ENCODE results near the gene PIK3IP1. TPM values are rescaled to one million over a fixed set of nuclear protein-coding genes. Genes with fewer than 3 reads are reported as not detected.

PIK3IP1 gene, protein sequence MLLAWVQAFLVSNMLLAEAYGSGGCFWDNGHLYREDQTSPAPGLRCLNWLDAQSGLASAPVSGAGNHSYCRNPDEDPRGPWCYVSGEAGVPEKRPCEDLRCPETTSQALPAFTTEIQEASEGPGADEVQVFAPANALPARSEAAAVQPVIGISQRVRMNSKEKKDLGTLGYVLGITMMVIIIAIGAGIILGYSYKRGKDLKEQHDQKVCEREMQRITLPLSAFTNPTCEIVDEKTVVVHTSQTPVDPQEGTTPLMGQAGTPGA
- total RNA-seq, result 10 to 100 TPM; 17.1 to 24.7 (median 22.8) TPM
- long read RNA-seq, donor 1, transcript PIK3IP1-201 (6 exons, 2,467 nt), result major isoform, 43 of 48 reads
- long read RNA-seq, donor 1, partial matches to known transcripts, result 1 of 48 reads
- long read RNA-seq, donor 1, other reads (novel, unspliced or antisense), result 0 of 48 reads
- long read RNA-seq, donor 2, transcript PIK3IP1-201 (6 exons, 2,467 nt), result major isoform, 10 of 14 reads
- long read RNA-seq, donor 2, partial matches to known transcripts, result 0 of 14 reads
- long read RNA-seq, donor 2, other reads (novel, unspliced or antisense), result 1 of 14 reads

DNA sequence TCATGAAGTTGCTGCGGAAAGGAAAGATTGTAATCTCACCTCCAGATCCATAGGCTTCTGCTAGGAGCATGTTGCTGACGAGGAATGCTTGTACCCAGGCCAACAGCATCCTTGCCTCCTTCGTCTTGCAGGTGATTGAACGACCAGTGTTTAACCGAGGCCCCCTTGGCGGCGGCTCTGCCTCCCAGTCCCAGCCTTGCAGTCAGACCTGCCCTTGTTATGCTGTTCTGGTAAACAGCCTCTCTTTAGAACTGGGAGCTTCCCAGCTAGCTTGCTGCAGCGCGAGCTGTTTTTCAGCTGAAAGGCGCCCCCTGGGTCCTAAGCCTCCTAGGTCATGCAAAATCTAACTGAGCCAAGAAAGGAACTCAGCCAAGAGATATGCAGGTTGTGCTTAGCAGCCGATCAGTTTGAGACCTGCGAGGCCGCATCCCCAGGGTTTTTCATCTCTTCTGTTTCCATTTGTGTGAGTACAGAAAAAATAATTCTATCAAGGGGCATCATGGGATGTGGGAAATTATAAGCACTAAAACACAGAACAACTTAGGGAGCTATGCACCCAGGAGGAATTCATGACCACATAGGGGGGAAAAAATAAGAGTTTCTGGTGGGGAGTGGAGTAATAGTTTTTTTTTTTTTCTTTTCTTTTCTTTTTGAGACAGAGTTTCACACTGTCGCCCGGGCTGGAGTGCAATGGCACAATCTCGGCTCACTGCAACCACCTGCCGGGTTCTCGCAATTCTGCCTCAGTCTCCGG lies at the start of gene PIK3IP1:
TSS of gene PIK3IP1 (minus strand) at position 253 of the 754 bp plus-strand sequence. CDS start at position 109, 144 bp downstream.
- DNase-seq, result peak; percentile 91 to 98 (median 91)
- peaks cover 36% of the 10 kb centered on the region for H3K4me1 ChIP-seq (ENCODE audit: low read depth)
- TF ChIP-seq, protein P1, sequence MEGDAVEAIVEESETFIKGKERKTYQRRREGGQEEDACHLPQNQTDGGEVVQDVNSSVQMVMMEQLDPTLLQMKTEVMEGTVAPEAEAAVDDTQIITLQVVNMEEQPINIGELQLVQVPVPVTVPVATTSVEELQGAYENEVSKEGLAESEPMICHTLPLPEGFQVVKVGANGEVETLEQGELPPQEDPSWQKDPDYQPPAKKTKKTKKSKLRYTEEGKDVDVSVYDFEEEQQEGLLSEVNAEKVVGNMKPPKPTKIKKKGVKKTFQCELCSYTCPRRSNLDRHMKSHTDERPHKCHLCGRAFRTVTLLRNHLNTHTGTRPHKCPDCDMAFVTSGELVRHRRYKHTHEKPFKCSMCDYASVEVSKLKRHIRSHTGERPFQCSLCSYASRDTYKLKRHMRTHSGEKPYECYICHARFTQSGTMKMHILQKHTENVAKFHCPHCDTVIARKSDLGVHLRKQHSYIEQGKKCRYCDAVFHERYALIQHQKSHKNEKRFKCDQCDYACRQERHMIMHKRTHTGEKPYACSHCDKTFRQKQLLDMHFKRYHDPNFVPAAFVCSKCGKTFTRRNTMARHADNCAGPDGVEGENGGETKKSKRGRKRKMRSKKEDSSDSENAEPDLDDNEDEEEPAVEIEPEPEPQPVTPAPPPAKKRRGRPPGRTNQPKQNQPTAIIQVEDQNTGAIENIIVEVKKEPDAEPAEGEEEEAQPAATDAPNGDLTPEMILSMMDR (IDR thresholded peaks at IDR 0.05), result peak; percentile 71
- intact Hi-C loops (cut with DNase I, micrococcal nuclease), result no loop called here
- ATAC-seq, result peak; percentile 63
- H3K4me3 ChIP-seq, result peak within 1 kb of the TSS; percentile 43
- no peaks in the 10 kb centered on the region for H3K36me3 ChIP-seq (ENCODE audit: low read depth)
- H3K9me3 ChIP-seq, result no peaks in the 10 kb centered on the region

DNA sequence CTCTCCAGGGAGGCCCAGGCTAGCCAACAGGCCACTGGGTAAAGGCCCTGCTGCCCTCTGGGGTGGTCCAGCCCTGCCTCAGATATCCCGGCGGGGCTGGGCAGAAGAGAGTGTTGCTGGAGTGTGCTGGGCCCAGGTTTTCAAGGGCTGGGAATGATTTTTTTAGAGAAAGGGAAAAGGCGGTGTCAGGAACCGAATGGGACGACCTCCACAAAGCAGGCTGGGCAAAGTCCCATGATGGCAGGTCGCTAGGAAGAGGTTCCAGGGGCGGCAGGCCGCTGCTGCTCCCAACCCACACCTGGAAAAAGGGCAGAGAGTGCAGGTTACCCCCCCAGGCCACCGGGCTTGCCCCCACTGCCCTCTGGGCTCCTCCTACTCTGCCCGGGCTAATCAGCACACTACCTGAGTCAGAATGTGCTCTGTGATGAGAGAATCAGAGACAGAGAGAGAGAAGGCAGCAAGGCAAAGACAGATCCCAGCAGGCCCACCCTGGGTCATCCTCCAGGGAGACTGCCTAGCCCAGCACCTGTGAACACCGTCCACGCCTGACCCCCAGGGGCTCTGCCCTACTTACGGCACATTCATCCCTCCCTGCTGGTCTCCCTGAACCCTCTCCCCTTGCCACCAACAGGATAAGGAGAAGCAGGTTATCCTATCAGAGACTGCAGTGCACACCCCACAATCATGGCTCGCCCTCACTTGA lies 49.2 kb upstream of the PIK3IP1 start:
- no peaks in the 10 kb centered on the region for H3K9me3 ChIP-seq
- no peak overlapping the region for H3K4me3 ChIP-seq
- H3K36me3 ChIP-seq (ENCODE audit: low read depth), result no peaks in the 10 kb centered on the region
- TF ChIP-seq, protein P1 (IDR thresholded peaks at IDR 0.05), result no peak
- peaks cover 34% of the 10 kb centered on the region for H3K4me1 ChIP-seq (ENCODE audit: low read depth)
- DNase-seq (no peak), ATAC-seq (no peak)
- intact Hi-C loops (cut with DNase I, micrococcal nuclease), result no loop called here

DNA sequence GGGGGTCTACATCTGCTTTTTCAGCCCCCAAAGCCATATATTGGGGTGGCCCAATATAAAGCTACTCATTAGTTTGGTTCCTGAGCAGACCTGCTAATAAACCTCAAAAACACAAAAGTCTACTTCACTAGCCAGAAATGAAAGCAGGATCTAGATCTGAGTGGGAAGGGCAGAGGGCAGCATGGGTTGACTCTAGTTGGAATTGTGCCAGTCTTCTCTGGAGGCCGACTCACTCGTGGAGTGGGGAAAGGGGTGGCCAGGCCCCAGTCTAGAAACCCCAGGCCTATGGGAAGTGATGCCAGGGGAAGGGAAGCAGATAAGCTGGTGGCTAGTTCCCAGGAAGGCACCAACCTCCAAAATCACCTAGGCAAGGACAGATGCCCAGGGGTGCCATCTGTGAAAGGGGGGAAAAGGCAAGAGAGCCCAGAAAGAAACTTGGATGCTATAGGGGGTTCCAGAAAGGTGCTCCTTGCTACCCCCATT lies 48.5 kb upstream of the PIK3IP1 start:
- intact Hi-C loops (cut with DNase I, micrococcal nuclease), result no loop called here
- ATAC-seq (no peak), DNase-seq (no peak)
- no peaks in the 10 kb centered on the region for H3K9me3 ChIP-seq
- H3K4me3 ChIP-seq, result no peak overlapping the region
- peaks cover 34% of the 10 kb centered on the region for H3K4me1 ChIP-seq (ENCODE audit: low read depth)
- TF ChIP-seq, protein P1 (IDR thresholded peaks at IDR 0.05), result no peak
- H3K36me3 ChIP-seq (ENCODE audit: low read depth), result no peaks in the 10 kb centered on the region

DNA sequence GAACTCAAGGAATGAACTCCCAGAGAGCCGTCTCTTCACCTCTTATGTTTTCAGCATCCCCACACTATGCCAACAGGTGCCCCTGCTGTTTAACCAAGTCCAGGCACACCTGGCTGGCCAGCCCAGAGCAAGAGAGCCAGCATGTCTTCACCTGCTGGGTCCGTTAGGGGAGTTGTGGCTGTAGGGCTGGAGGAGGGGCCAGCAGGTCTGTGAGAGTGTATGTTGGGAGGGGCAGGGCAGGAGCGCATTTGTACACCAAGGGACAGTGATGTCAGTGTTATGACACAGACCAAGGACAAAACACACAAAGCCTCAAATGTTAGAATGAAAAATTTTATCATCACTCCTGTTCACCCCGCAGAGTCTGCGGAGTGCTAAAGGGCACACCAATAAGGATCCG lies 48.1 kb upstream of the PIK3IP1 start:
- no peaks in the 10 kb centered on the region for H3K36me3 ChIP-seq (ENCODE audit: low read depth)
- TF ChIP-seq, protein P1 (IDR thresholded peaks at IDR 0.05), result no peak
- H3K4me1 ChIP-seq (ENCODE audit: low read depth), result peaks cover 34% of the 10 kb centered on the region
- H3K9me3 ChIP-seq, result no peaks in the 10 kb centered on the region
- no peak for ATAC-seq
- H3K4me3 ChIP-seq, result no peak overlapping the region
- intact Hi-C loops (cut with DNase I, micrococcal nuclease), result no loop called here
- no peak for DNase-seq

DNA sequence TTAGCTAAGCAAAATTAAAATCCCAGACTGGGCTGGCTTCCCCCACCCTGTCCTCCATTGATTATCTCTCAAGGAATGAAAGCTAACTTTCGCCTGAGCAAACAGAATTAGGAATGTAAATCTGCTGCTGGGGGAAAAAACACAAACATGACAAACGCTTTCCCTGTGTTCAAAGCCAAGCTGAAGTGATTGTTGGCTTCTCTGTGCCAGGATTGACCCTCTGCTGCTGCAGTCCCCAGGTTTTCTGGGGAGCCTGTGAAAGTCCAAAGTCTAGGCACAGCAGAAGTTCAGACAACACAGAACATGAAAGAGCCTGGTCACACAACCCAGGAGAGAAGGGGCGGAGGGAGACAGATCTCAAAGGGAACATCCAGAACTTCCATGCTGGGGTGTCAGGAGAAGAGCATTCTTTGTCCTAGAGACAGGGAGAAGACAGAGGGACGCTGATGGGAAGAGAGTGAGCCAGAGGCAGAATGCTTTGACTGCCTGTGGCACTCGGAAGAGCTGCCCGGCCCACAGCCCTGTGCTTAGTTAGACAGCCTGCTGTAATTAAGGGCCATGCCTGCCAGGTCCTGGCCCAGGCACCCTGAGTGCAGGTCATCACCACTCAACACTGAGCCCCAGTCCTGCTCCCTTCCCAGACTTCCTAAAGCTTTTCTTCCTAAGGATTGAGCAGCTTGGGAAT lies 47.0 kb upstream of the PIK3IP1 start:
- intact Hi-C loops (cut with DNase I, micrococcal nuclease), result no loop called here
- H3K4me1 ChIP-seq (ENCODE audit: low read depth), result peaks cover 23% of the 10 kb centered on the region
- no peaks in the 10 kb centered on the region for H3K36me3 ChIP-seq (ENCODE audit: low read depth)
- DNase-seq (no peak), ATAC-seq (no peak)
- H3K9me3 ChIP-seq, result no peaks in the 10 kb centered on the region
- no peak overlapping the region for H3K4me3 ChIP-seq
- TF ChIP-seq, protein P1 (IDR thresholded peaks at IDR 0.05), result no peak

Measured in mucosa of descending colon (tissue), 3 donors.